K562 (cell line): ENCODE measurements around the gene GAMT. TPM values are rescaled to one million over a fixed set of nuclear protein-coding genes. Genes with fewer than 3 reads are reported as not detected.

Source experiments
- CC2D1A ChIP-seq: fragments of 450-650 bp; IDR thresholded peaks from 2 replicates; pipeline ENCODE4 v1.6.1; 2017; ENCODE audit warnings: mild to moderate bottlenecking
- E2F6 ChIP-seq, 2 experiments: IDR thresholded peaks; 2 replicates each; pipeline ENCODE4 v1.6.1; 2011; ENCODE audit warnings: borderline replicate concordance in 1 of 2, control low read depth in 1 of 2, low read depth in 1 of 2, low read length in 1 of 2, mild to moderate bottlenecking in 1 of 2, mixed read lengths in 1 of 2, moderate library complexity in 1 of 2; ENCODE audit not compliant: insufficient read depth in 1 of 2, insufficient read length in 1 of 2, poor library complexity in 1 of 2, severe bottlenecking in 1 of 2; ENCODE audit errors: extremely low read depth in 1 of 2
- MGA ChIP-seq: fragments of 450-650 bp; IDR thresholded peaks from 2 replicates; pipeline ENCODE4 v1.6.1; 2016; ENCODE audit warnings: mild to moderate bottlenecking, moderate library complexity
- MNT ChIP-seq, 2 experiments: fragments of 450-650 bp; conservative IDR thresholded peaks; 2 replicates each; pipeline ENCODE4 v1.6.1; 2017; ENCODE audit warnings: mild to moderate bottlenecking in 2 of 2, moderate library complexity in 2 of 2
- NCOA6 ChIP-seq: fragments of 450-650 bp; IDR thresholded peaks from 2 replicates; pipeline ENCODE4 v1.6.1; 2017; ENCODE audit warnings: mild to moderate bottlenecking
- RBM22 ChIP-seq: fragments of 200-400 bp; formaldehyde crosslinking; IDR thresholded peaks from 2 replicates; pipeline ENCODE4 v1.6.1; 2018; ENCODE audit warnings: low read length, low read depth; ENCODE audit not compliant: poor library complexity, severe bottlenecking
- USF2 ChIP-seq: sonication (generic); formaldehyde crosslinking; IDR thresholded peaks from 2 replicates; pipeline ENCODE4 v1.5.0; 2020; ENCODE audit warnings: missing genetic modification reagents
- ZBTB5 ChIP-seq: fragments of 450-650 bp; IDR thresholded peaks from 2 replicates; pipeline ENCODE4 v1.6.1; 2017; ENCODE audit warnings: antibody characterized with exemption
- ZNF57 ChIP-seq: fragments of 450-650 bp; formaldehyde crosslinking; IDR thresholded peaks from 2 replicates; pipeline ENCODE4 v1.4.0; 2020; ENCODE audit warnings: mild to moderate bottlenecking, moderate library complexity
- polyA plus RNA-seq, 8 experiments: library from polyadenylated mRNA; depleted of rRNA in 4 of 8; stranded (reverse) in 5 of 8; unstranded in 3 of 8; fragments of >200 nt; fragmentation: Nextera tagmentation in 2 of 8; fragmentation: Illumina TruSeq in 1 of 8; extraction: Ambion mirVana in 2 of 8; extraction: Trizol in 1 of 8; gene quantifications; 2 replicates each; pipeline versions ENCODE4 v1.2.1 to v1.2.3, GENCODE V29; 2011 to 2014; ENCODE audit warnings: inconsistent platforms in 1 of 8, missing spikeins in 1 of 8
- total RNA-seq, 7 experiments: library from RNA; depleted of rRNA in 6 of 7; stranded (reverse); fragments of >200 nt in 6 of 7; fragmentation: Illumina TruSeq in 2 of 7; extraction: Trizol in 2 of 7; gene quantifications; 2 replicates each; pipeline versions ENCODE4 v1.2.1 to v1.2.3, GENCODE V29; 2011 to 2021; ENCODE audit warnings: low replicate concordance in 1 of 7

Gene GAMT
- total and polyA plus RNA-seq, 9 of the 15 experiments (the other 6 are each of a cell fraction or from before 2014, with no cell fraction given): 1.3 to 35.3 (median 27.2) TPM

- TF ChIP-seq MGA: peak; percentile 69
- peak; percentile 46 to 71 for TF ChIP-seq E2F6 (IDR thresholded peaks at IDR 0.05; ENCODE audit: borderline replicate concordance in 1 of 2, extremely low read depth in 1 of 2, insufficient read depth in 1 of 2, insufficient read length in 1 of 2, low read depth in 1 of 2, low read length in 1 of 2, poor library complexity in 1 of 2, severe bottlenecking in 1 of 2)
- peak; percentile 69; the same call in 1 of the 2 replicates for TF ChIP-seq CC2D1A
- no peak for TF ChIP-seq NCOA6
- 0 out of 2 replicates have a peak, but pooled peaks have one; percentile 6 for TF ChIP-seq USF2
- no peak for TF ChIP-seq ZNF57 (CRISPR knock-in tag)
- 0 out of 2 replicates have a peak, but pooled peaks have one; percentile 39 for TF ChIP-seq ZBTB5
- TF ChIP-seq RBM22: peak; percentile 46
- TF ChIP-seq MNT (conservative IDR thresholded peaks at IDR 0.05): peak; percentile 32 to 37; a peak in 1 of 4 replicates
Measured at GRCh38 chr19:1435378-1435989, 34.1 kb upstream of the GAMT start (continued).
